K562 treated with DMSO at 1 percent for 24 hours (cell line): Measurements from ENCODE around the gene ATP1B4. TPM values are rescaled to one million over a fixed set of nuclear protein-coding genes. Genes with fewer than 3 reads are reported as not detected.

Experiments used
- total RNA-seq: library from RNA; unstranded; fragments of 300-600 nt; gene quantifications from 2 replicates; pipeline ENCODE4 v1.2.3, GENCODE V29; 2022; ENCODE audit warnings: low read depth; ENCODE audit not compliant: insufficient read depth

ATP1B4 gene
- not detected in 2 replicates for total RNA-seq

DNA sequence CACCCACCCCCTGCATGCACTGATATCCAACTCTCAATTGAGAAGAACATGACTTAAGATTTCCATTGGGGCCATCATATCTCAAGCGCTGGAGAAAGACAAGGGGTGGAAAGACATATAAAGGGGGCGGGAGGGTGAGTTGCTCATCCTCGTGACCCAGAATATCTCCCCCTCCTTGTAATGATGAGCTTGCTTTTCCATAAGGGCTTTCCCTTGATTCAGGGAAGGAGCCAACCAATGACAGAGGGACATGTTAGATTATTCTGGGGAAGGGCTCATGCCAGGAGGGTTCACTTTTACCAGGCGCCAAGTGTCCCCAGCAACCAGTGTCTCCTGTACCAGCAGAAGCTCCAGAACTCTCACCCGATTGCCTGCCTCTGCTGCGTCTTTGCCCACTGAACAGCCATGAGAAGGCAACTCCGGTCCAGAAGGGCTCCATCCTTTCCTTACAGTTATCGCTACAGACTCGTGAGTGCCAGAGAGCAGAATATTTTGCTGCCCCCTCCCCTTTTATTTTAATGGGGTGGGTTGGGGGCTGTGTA lies at the start of gene ATP1B4:
Gene ATP1B4, plus strand, starts transcription at position 326 of the 542 bp plus-strand sequence. Its CDS starts 80 bp downstream, at position 406.

Other genes starting within 250 kb of the ATP1B4 start
- not detected in 2 replicates for gene RHOXF1, start 246.2 kb upstream of the ATP1B4 start, total RNA-seq
- 113 and 116 TPM in 2 replicates for gene RHOXF2, start 203.5 kb upstream of the ATP1B4 start, total RNA-seq
- 6.9 and 9.2 TPM in 2 replicates for gene ZBTB33, start 111.3 kb upstream of the ATP1B4 start, total RNA-seq
- gene TMEM255A, start 50.6 kb upstream of the ATP1B4 start, total RNA-seq = not detected in 2 replicates
- 61.9 and 69.2 TPM in 2 replicates for gene LAMP2, start 107.2 kb downstream of the ATP1B4 start, total RNA-seq
- 19.1 and 22.0 TPM in 2 replicates for gene CUL4B, start 198.9 kb downstream of the ATP1B4 start, total RNA-seq
- 42.7 and 47.3 TPM in 2 replicates for gene MCTS1, start 242.0 kb downstream of the ATP1B4 start, total RNA-seq